Measurements from ENCODE around the gene SPRR2D. TPM values are rescaled to one million over a fixed set of nuclear protein-coding genes. Genes with fewer than 3 reads are reported as not detected.

SPRR2D gene
- total and polyA plus RNA-seq, 10 of the 15 experiments (the other 5 are each of a cell fraction or from before 2014, with no cell fraction given), result 0.44 TPM; not detected in 9

GRCh38 chr1:152999818-153000217 lies 41.1 kb downstream of the SPRR2D start:
- Histone ChIP-seq H3K9me3 (replicated peaks; ENCODE audit: control insufficient read depth, insufficient read depth, low read length) (no peaks in the 10 kb centered on the region), H3K36me3 (ENCODE audit: control insufficient read depth in 2 of 2, insufficient read depth in 2 of 2, low read length in 1 of 2) (no peaks in the 10 kb centered on the region), H4K20me1 (ENCODE audit: control insufficient read depth, insufficient read depth) (no peaks in the 10 kb centered on the region), H3K27me3 (replicated peaks in 1 of 2; ENCODE audit: control insufficient read depth in 2 of 2, insufficient read depth in 2 of 2, low read length in 1 of 2) (no peaks in the 10 kb centered on the region; a peak in 1 of 4 replicates), H2AFZ (ENCODE audit: control insufficient read depth, low read depth, low read length) (no peak overlapping the region), H3K4me2 (ENCODE audit: control insufficient read depth, insufficient read depth) (no peak overlapping the region), H3K79me2 (ENCODE audit: control insufficient read depth, insufficient read depth, low read length) (no peaks in the 10 kb centered on the region), H3K4me3 (no peak overlapping the region), H3K4me1 (ENCODE audit: control insufficient read depth, insufficient read depth, low read length) (no peaks in the 10 kb centered on the region), H3K27ac (ENCODE audit: control insufficient read depth, insufficient read depth) (no peak overlapping the region), H3K9ac (ENCODE audit: control insufficient read depth, insufficient read depth, low read length) (no peak overlapping the region)
- no TSS peak for BruUV-seq (replicated peaks)
- RAD21 ChIA-PET (ENCODE audit: unreplicated experiment), result no interaction called here
- ATAC-seq (no peak), FAIRE-seq (no peak), DNase-seq (ENCODE audit: low read depth, low spot score) (no peak)
- in situ Hi-C loops (cut with MboI) (no loop called here), intact Hi-C loops (cut with micrococcal nuclease; ENCODE audit: unreplicated experiment) (no loop called here)
- 24% methylated on average over 6 of the region's 6 CpGs for WGBS (ENCODE audit: insufficient coverage, insufficient replicate concordance, low lambda C conversion rate, missing lambda C conversion rate)
- CTCF ChIA-PET, result no interaction called here
- SMC1A ChIA-PET (ENCODE audit: uncharacterized antibody, unreplicated experiment), result interaction anchor here (0.6 to 1.1 kb wide), 2 partner anchors 18 to 64 kb away, joined by 3 to 4 read pairs; no protein-coding TSS in a partner anchor
- POLR2A ChIA-PET, result no interaction called here
- TF ChIP-seq NFIC (IDR thresholded peaks at IDR 0.05; ENCODE audit: low read depth, low read length) (no peak), RELB (IDR thresholded peaks at IDR 0.05; ENCODE audit: low read depth) (no peak), BCL11A (IDR thresholded peaks at IDR 0.05; ENCODE audit: low read depth, low read length) (no peak), SMARCA5 (IDR thresholded peaks at IDR 0.05) (no peak), SP1 (IDR thresholded peaks at IDR 0.05; ENCODE audit: low read depth, low read length) (no peak), ZBTB11 (CRISPR knock-in tag; IDR thresholded peaks at IDR 0.05) (no peak), ATF2 (IDR thresholded peaks at IDR 0.05; ENCODE audit: low read length) (no peak), TAF1 (IDR thresholded peaks at IDR 0.05; ENCODE audit: borderline replicate concordance, low read depth, low read length) (no peak), ZBTB4 (CRISPR knock-in tag; IDR thresholded peaks at IDR 0.05) (no peak), CHD2 (IDR thresholded peaks at IDR 0.05; ENCODE audit: borderline replicate concordance, low read depth, low read length) (no peak), MXI1 (IDR thresholded peaks at IDR 0.05; ENCODE audit: low read depth, low read length) (no peak), EZH2 (IDR thresholded peaks at IDR 0.05; ENCODE audit: borderline replicate concordance, control insufficient read depth, low read depth, low read length) (no peak)
